GM18499 (cell line): ENCODE measurements around the gene OBSCN.

Source experiments
- ATAC-seq: cut with Tn5 transposase; IDR thresholded peaks from one replicate; pipeline ENCODE4 v1.9.1; 2021; ENCODE audit warnings: moderate number of reproducible peaks; ENCODE audit not compliant: insufficient read depth, unreplicated experiment

The OBSCN gene

DNA sequence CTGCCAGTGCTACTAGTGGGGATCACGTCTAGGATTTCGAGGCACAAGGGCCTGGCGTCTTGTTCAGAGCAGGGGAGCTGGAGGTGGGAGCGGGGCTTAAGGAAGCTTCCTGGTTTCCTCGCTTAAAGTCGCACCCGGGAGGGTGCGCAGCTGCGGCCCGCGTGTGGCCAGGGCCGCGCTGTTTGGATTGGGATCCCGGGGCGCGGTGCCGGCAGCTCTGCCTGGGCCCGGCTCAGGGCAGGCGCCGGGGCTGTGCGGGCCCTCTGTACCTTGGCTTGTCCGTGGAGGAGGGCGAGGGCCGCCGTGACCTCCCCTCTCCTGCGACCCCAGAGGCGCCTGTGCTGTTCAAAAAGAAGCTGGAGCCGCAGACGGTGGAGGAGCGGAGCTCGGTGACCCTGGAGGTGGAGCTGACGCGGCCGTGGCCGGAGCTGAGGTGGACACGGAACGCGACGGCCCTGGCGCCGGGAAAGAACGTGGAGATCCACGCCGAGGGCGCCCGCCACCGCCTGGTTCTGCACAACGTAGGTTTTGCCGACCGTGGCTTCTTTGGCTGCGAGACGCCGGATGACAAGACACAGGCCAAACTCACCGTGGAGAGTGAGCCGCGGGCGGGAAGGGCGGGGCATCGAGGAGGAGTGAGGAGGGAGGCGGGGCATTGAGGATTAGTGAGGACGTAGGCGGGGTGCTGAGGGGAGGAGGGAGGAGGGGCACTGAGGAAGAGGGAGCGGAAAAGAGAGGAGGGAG is 67.8 kb downstream of the OBSCN start:
- ATAC-seq: no peak

DNA sequence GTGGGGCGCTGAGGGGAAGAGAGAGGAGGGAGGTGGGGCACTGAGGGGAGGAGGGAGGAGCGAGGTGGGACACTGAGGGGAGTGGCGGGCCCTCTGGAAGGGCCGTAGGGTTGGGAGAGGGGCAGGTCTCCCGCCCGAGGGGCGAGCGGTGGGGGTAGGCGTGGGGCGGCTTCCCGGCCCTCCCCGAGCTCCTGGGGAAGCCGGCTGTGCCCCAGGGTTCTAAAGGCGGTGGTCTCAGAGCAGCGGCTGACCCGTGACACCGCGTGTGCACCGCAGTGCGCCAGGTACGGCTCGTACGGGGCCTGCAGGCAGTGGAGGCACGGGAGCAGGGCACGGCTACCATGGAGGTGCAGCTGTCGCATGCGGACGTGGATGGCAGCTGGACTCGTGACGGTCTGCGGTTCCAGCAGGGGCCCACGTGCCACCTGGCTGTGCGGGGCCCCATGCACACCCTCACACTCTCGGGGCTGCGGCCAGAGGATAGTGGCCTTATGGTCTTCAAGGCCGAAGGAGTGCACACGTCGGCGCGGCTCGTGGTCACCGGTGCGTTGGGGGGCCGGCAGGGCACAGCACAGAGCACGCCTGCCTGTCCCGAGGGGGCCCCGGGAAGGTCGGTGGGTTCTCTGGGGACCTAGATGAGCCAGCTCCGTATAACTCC is 68.5 kb downstream of the OBSCN start:
- ATAC-seq: no peak

- no peak for ATAC-seq
Measured at GRCh38 chr1:228276901-228277490, 69.2 kb downstream of the OBSCN start.

- no peak for ATAC-seq
Measured at GRCh38 chr1:228277491-228278431, 69.9 kb downstream of the OBSCN start.

GRCh38 chr1:228278432-228278941 is 70.6 kb downstream of the OBSCN start:
- no peak for ATAC-seq

- ATAC-seq: no peak
Measured at GRCh38 chr1:228279011-228279721, 71.3 kb downstream of the OBSCN start.

- no peak for ATAC-seq
Measured at GRCh38 chr1:228279722-228280105, 71.9 kb downstream of the OBSCN start.

GRCh38 chr1:228280106-228280901 is 72.5 kb downstream of the OBSCN start:
- no peak for ATAC-seq

DNA sequence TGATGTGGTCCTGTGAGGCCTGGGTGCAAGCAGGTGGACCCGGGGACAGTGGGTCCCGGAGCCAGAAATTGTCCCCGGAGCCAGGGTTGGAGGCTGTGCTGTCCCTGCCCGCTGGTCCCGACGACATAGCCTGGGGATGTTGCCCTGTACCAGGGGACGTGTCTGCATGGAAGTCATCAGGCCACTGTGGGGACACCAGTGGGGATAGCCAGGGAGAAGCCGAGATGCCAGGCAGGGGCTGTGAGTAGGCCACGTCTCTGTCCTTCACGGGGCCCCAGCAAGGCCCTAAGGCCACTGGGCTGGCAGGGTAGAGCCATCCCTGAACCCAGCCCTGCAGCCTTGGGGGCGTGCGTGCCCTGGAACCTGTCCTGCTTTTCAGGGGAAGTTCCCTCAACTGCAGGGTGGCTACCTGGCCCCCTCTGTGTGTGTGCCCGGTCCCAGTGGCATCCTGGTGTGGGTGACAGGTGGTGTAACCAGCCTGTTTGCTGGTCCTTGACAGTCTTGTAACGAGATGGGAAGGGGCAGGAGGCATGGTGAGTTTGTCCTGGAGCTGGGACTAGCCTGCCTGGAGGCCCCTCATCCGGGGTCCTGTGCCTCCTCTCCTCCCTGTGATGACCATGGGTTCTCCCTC is 73.2 kb downstream of the OBSCN start:
- no peak for ATAC-seq

DNA sequence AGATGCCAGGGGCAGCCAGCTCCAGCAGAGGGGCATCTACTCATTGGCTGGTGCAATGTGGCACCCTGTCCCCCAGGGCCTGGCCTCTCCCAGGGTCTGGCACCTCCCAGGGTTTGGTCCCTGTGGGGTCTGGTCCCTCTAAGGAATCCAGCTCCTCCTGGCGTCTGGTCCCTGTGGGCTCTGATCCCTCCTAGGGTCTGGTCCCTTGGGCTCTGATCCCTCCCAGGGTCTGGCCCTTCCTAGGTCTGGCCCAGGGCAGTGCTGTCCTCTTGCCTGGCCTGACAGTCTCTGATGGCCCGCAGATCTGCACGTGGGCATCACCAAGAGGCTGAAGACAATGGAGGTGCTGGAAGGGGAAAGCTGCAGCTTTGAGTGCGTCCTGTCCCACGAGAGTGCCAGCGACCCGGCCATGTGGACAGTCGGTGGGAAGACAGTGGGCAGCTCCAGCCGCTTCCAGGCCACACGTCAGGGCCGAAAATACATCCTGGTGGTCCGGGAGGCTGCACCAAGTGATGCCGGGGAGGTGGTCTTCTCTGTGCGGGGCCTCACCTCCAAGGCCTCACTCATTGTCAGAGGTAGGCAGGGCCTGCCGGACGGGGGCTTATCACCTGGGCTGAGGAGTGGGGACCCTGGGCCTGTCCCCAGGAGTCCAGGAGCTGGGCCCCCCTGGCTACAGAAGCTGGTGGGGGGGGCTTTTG is 73.9 kb downstream of the OBSCN start:
- no peak for ATAC-seq

- no peak for ATAC-seq
Measured at GRCh38 chr1:228282329-228283042, 74.6 kb downstream of the OBSCN start.

- ATAC-seq: no peak
Measured at GRCh38 chr1:228283043-228283371, 75.2 kb downstream of the OBSCN start.

DNA sequence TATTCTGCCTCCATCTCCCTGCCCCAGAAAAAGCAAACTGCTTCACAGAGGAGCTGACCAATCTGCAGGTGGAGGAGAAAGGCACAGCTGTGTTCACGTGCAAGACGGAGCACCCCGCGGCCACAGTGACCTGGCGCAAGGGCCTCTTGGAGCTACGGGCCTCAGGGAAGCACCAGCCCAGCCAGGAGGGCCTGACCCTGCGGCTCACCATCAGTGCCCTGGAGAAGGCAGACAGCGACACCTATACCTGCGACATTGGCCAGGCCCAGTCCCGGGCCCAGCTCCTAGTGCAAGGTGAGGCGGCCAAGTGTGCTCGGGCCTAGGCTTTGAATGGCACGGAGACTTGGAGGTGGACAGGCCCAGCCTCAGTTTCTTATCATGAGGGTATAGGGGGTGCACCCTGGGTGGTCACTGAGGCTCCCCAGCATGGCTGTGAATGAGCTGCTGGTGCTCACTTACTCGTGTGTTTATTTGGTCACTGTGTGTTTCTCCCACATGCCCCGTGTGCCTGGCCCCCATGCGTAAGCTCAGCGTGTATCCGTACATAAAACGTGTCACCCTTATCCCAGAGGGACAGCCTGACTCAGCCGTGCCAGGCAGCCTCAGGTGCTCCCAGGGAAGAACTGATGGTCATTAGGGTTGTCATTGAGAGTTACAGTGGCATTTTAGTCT is 75.8 kb downstream of the OBSCN start:
- ATAC-seq: no peak

- no peak for ATAC-seq
Measured at GRCh38 chr1:228284148-228284495, 76.3 kb downstream of the OBSCN start.

DNA sequence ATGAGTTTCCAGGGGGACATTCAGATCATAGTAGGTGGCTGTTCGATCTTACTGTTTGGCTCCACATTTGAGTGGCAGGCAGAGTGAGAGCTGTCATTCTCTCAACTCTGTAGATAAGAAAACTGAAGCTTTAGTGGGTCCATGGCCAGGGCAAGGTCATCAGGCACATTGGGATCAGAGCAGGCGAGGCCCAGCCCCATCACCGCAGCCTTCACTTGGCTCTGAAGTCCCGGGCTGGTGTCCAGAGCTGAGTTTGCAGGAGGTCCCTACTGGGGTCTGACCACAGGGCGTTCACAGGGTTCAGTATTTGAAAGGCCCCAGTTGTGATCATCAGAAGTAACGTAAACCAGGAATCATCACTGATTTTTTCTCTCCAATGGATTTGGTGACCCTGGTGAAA is 76.7 kb downstream of the OBSCN start:
- ATAC-seq: no peak

DNA sequence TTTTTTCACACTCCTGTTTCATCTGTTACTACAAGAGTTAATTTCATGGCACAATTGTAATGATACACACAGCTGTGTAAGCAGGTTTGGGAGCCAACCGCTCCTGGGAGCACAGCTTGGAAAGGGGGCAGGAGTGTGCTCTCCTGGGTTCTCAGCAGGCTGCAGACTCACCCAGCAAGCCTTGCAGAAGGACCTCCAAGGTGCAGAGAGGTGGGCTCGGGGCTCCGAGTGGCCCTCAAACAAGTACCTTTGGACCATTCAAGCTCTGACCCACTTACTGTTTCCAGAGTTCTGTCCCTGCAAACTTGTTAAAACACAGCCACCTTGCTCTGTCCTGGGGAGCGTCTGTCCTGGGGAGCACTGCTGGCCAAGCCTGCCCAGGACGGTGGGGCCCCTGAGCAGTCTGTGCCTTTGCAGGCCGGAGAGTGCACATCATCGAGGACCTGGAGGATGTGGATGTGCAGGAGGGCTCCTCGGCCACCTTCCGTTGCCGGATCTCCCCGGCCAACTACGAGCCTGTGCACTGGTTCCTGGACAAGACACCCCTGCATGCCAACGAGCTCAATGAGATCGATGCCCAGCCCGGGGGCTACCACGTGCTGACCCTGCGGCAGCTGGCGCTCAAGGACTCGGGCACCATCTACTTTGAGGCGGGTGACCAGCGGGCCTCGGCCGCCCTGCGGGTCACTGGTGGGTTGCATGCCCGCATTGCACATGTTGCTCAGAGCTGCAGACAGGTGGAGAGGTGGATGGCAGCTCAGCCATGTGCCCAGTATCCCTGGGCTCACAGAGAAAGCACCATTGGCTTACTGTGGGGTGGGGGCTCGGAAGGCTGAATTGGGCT is 78.0 kb downstream of the OBSCN start:
- ATAC-seq: no peak
